Posterior cingulate gyrus (tissue), 11 donors: Measurements from ENCODE around the gene MUC4.
"Not testable (repeated sequence)": the region's sequence is repeated elsewhere in the genome, so short reads cannot be mapped to it uniquely, and the experiment has no call there.

Experiments used
- DNase-seq, 10 donors: peaks; one replicate each; pipeline versions ENCODE4 v3.0.0 to v3.0.0-alpha.2; 2020 to 2021; ENCODE audit warnings: mixed read lengths in 3 of 10
- intact Hi-C: fragments of 100-400 bp; cut with DNase I; formaldehyde crosslinking; loops from one replicate; pipeline ENCODE4 v1.15.1; 2023

Gene MUC4

DNA sequence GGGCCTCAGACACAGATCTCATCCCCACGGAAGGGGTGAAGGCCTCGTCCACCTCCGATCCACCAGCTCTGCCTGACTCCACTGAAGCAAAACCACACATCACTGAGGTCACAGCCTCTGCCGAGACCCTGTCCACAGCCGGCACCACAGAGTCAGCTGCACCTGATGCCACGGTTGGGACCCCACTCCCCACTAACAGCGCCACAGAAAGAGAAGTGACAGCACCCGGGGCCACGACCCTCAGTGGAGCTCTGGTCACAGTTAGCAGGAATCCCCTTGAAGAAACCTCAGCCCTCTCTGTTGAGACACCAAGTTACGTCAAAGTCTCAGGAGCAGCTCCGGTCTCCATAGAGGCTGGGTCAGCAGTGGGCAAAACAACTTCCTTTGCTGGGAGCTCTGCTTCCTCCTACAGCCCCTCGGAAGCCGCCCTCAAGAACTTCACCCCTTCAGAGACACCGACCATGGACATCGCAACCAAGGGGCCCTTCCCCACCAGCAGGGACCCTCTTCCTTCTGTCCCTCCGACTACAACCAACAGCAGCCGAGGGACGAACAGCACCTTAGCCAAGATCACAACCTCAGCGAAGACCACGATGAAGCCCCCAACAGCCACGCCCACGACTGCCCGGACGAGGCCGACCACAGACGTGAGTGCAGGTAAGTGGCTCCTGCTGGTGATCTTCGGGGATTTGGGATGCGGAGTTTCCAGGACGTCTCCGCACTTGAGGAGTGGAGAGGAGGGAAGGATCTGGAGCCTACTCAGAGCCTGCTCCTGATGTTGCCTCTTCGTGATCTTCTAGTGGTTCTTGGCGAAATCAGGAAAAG lies 85.6 kb downstream of the MUC4 start:
- DNase-seq: peak in 1 of 10 donors; percentile 32
- intact Hi-C loops: not testable (repeated sequence)

DNA sequence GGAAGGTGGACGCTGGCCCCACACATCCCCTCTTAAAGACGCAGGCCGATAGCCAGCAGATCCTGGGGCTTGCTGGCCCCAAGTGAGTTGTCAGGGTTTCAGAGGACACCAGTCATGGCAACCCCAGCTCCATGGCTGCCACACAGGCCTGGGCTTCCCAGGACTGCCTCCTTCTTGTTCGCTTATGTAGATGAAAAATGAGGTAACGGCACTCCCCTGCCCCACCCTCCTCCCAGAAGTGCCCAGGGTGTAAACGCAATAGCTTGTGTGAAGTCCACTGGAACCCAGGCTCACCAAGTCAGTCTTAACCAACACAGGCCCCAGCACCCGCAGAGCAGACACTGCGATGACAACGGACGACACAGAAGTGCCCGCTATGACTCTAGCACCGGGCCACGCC lies 87.4 kb downstream of the MUC4 start:
- intact Hi-C loops: loop anchor here (5.0 kb wide), 1 partner anchor 107 kb away; no protein-coding TSS in a partner anchor
- DNase-seq: not testable (repeated sequence)

GRCh38 chr3:195722996-195723345 lies 88.8 kb downstream of the MUC4 start:
- peak in 2 of 10 donors; percentile 35 to 52 for DNase-seq
- intact Hi-C loops: loop anchor here (5.0 kb wide), 1 partner anchor 106 kb away; no protein-coding TSS in a partner anchor

GRCh38 chr3:195722139-195722995 lies 89.4 kb downstream of the MUC4 start:
- DNase-seq: peak in 2 of 10 donors; percentile 51 to 73
- intact Hi-C loops: loop anchor here (5.0 kb wide), 1 partner anchor 105 kb away; no protein-coding TSS in a partner anchor

DNA sequence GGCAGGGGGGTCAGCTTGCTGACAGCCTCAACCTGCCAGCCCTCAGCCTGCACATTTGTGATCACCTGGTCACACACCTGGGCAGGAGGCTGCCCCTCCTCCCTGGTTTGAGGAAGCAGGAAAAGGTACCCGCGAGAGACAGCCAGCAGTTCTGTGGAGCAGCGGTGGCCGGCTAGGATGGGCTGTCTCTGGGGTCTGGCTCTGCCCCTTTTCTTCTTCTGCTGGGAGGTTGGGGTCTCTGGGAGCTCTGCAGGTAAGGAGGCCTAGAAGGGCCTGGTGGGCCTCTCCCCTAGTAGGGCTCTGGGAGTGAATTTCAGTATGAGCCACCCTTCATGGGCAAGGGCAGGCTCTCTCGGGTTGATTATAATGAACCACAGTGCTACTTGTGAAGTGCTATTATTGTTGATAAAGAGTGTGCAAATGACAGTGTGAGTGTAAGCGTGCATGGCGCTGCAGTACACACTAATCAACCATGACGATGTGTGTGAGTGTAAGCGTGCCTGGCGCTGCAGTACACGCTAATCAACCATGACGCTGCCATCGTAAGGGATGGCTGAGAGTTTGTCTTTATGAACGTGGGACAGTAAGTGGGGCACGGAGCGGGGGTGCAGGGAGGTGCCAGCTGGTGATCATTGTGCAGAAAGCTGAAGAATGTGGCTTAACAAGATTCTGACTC lies 90.8 kb downstream of the MUC4 start, which contains the start of gene MUC20:
MUC20 (plus strand) TSS at position 148 of the 676 bp plus-strand sequence; CDS start at position 178, 30 bp downstream.
- peak in 2 of 10 donors; percentile 37 to 78 for DNase-seq
- intact Hi-C loops: loop anchor here (5.0 kb wide), 1 partner anchor 104 kb away; no protein-coding TSS in a partner anchor

- peak in 2 of 10 donors; percentile 3 to 61 for DNase-seq
- intact Hi-C loops: loop anchor here (5.0 kb wide), 1 partner anchor 102 kb away; no protein-coding TSS in a partner anchor
Measured at GRCh38 chr3:195719514-195720254, 92.0 kb downstream of the MUC4 start.

DNA sequence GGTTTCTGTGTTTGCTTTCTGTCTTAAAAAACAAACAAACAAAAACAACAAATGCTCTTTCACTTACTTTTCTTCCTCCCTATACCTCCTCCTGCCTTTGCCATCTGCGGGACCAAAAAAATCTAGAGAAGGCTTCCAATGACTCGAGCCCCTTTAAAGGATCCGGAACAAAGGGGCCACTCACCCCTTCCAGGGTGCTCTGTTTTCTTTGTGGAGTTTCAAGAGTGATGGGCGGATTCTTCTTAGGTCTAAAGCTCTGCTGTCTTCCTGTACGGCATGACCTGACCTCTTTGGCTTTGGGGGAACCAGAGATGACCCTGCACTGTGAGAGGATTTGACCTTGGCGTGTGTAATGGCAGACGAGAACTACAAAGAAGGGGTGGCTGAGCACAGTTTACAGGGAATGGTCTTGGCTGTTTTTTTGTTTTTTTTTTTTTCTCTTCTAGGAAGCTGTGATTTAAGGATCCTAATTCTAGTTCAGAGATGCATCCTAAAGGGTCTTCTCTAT lies 93.2 kb downstream of the MUC4 start:
- DNase-seq: peak in 2 of 10 donors; percentile 19 to 22
- intact Hi-C loops: no loop called here

DNA sequence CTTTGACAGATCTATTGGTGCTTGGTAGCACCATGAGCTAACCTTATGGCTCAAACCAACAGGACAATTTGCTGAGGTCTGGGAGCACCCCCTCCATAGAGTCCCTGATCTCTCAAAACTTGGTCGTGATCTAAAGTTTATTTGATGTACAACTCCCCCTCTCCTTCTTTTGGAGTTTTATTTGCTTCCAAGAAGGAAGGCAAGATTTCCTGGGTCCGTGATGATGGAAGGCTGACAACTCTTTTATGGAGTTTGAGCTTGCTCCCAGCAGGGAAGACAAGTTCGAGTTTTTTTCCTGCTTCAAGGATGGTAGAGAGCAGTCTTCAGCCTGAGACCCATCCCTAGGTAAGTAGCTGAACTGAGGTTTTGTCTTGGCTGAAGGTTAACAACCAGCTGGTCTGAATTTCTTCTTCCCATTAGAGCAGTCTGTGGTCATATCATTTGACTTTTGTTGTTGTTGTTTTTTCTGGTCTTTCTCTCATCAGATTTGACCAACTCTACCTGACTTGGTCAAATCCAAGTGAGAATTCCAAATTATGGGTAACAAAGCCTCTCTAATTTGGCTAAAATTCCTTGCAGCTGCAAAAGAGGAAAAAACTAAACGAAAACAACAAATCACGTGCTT lies 93.8 kb downstream of the MUC4 start:
- intact Hi-C loops: no loop called here
- DNase-seq: peak in 1 of 10 donors; percentile 2

DNA sequence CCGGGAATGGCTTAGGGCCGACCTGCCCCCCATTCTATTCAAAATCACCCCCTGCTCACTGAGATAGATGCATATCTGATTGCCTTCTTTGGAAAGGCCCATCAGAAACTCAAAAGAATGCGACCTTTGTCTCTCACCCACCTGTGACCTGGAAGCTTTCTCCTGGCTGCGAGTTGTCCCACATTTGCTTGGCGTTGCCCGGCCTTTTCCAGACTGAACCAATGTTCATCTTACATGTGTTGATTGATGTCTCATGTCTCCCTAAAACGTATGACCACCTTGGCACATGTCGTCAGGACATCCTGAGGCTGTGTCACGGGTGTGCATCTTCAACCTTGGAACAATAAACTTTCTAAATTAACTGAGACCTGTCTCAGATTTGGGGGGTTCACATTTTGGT lies 94.3 kb downstream of the MUC4 start:
- intact Hi-C loops: no loop called here
- peak in 3 of 10 donors; percentile 21 to 41 (median 30) for DNase-seq

GRCh38 chr3:195715583-195716266 lies 96.0 kb downstream of the MUC4 start:
- intact Hi-C loops: no loop called here
- peak in 3 of 10 donors; percentile 9 to 35 (median 14) for DNase-seq

DNA sequence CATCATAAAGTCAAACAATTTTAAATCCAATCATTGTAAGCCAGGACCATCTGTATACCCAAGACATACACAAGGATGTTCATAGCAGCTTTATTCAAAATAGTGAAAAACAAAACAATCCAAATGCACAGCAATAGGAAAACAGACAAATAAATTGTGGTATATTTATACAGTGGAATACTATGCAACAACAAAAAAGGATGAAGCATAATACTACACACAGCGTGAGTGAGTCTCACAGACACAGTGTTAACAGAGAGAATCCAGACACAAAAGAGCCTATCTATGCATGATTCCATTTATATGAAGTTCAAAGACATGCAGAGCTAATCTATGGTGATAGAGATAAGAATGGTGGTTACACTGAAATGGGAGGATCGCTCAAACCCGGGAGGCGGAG lies 96.6 kb downstream of the MUC4 start:
- intact Hi-C loops: no loop called here
- DNase-seq: no peak

DNA sequence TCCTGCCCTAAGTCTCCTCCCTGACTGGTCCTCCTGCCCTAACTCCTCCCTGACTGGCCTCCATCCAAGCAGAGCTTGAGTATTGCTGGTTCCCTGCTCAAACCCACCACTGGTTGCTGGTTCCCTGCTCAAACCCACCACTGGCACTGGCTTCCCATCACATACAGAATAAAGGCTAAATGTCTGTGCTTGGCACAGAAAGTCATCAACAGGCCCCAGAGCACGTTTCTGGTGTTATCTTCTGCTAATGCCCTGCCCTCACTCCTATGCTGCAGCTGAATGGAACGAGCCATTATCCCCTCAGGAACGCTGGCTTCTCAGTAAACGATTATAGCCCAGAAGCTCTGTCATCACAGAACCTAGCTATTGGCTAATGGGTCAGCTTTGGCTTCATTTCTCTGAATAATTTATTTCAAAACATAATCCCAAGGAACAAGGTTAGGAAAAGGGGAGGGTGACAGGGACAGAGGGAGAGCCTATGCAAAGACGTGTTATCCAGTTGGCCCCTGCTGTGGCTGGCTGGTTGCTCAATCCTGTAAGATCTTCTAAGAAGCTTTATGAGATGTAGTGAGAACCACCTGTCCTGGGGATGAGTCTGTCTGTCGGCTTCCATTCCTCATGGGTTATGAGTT lies 97.2 kb downstream of the MUC4 start:
- peak in 2 of 10 donors; percentile 39 to 61 for DNase-seq
- intact Hi-C loops: no loop called here

DNA sequence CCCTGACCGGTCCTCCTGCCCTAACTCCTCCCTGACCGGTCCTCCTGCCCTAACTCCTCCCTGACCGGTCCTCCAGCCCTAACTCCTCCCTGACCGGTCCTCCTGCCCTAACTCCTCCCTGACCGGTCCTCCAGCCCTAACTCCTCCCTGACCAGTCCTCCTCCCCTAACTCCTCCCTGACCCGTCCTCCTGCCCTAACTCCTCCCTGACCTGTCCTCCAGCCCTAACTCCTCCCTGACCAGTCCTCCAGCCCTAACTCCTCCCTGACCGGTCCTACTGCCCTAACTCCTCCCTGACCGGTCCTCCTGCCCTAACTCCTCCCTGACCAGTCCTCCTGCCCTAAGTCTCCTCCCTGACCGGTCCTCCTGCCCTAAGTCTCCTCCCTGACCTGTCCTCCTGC lies 98.6 kb downstream of the MUC4 start:
- intact Hi-C loops: not testable (repeated sequence)

GRCh38 chr3:195712535-195712910 lies 99.2 kb downstream of the MUC4 start:
- DNase-seq: peak in 1 of 10 donors; percentile 21
- intact Hi-C loops: not testable (repeated sequence)

More for the DNA sequence above, 98.6 kb downstream of the MUC4 start:
- DNase-seq: peak in 1 of 10 donors; percentile 22

GRCh38 chr3:195711813-195712534 lies 99.8 kb downstream of the MUC4 start:
- DNase-seq: peak in 2 of 10 donors; percentile 13 to 29
- intact Hi-C loops: no loop called here

DNA sequence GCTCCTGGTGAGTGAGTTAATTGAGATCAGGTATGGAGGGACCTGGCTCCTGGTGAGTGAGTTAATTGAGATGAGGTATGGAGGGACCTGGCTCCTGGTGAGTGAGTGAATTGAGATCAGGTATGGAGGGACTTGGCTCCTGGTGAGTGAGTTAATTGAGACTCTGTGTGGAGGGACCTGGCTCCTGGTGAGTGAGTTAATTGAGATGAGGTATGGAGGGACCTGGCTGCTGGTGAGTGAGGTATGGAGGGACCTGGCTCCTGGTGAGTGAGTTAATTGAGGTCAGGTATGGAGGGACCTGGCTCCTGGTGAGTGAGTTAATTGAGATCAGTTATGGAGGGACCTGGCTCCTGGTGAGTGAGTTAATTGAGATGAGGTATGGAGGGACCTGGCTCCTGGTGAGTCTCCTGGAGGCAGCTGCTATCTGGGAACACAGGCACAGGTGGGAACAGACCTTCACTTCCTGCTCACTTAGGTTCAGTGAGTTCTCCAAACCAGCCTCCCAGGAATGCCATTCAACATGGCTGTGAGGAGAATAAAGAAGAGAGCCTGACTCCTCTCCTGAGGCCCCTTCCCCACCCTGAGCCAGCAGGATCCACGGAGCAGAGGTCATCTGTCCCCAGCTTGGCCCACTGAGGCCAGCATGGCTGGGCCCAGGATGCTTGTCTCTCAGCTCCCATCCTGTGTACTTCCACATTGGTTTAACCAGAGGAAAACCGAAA lies 100.5 kb downstream of the MUC4 start:
- intact Hi-C loops: not testable (repeated sequence)
- DNase-seq: peak in 2 of 10 donors; percentile 35 to 49
